HEK293 (cell line): ENCODE results near the gene NDUFA8.
"Not testable (repeated sequence)": the region's sequence is repeated elsewhere in the genome, so short reads cannot be mapped to it uniquely, and the experiment has no call there.

Experiments used
- CTCF ChIA-PET: fragments of 350-600 bp; formaldehyde crosslinking; extraction: SDS; loops from one replicate; lab custom pipeline; 2021; ENCODE audit warnings: antibody characterized with exemption; lab: Yijun Ruan, JAX
- POLR2A ChIA-PET: fragments of 300-600 bp; formaldehyde crosslinking; extraction: SDS; loops from one replicate; lab custom pipeline; 2020; ENCODE audit warnings: antibody characterized with exemption, inconsistent platforms; lab: Yijun Ruan, JAX
- H3K27ac ChIP-seq: fragments of 200-500 bp; sonication (Bioruptor generic); 2 replicates; pipeline ENCODE4 v1.5.1; 2014; ENCODE audit warnings: low read depth, low read length, control low read depth, inconsistent platforms; ENCODE audit errors: extremely low read depth
- H3K36me3 ChIP-seq, 2 experiments: fragments of 200-500 bp in 1 of 2; sonication (Bioruptor generic) in 1 of 2; 1 replicate in 1 of 2; 2 replicates in 1 of 2; pipeline ENCODE4 v1.5.1; 2014 to 2017; ENCODE audit warnings: inconsistent platforms in 2 of 2, low read length in 2 of 2; ENCODE audit not compliant: control insufficient read depth in 2 of 2, insufficient read depth in 1 of 2
- H3K4me1 ChIP-seq: fragments of 200-500 bp; sonication (Bioruptor generic); 2 replicates; pipeline ENCODE4 v1.5.1; 2014; ENCODE audit warnings: mild to moderate bottlenecking, low read length, inconsistent platforms; ENCODE audit not compliant: control insufficient read depth, insufficient read depth
- H3K4me3 ChIP-seq: 2 replicates; pipeline ENCODE4 v1.5.1; 2011; ENCODE audit warnings: low read depth, mild to moderate bottlenecking, control low read depth, low read length, moderate library complexity
- H3K9me3 ChIP-seq: fragments of 200-500 bp; sonication (Bioruptor generic); 2 replicates; pipeline ENCODE4 v1.5.1; 2014; ENCODE audit warnings: low read depth, low read length, inconsistent platforms; ENCODE audit not compliant: control insufficient read depth, insufficient read depth
- BCL6B ChIP-seq: fragments of 450-650 bp; formaldehyde crosslinking; IDR thresholded peaks from 2 replicates; pipeline ENCODE4 v1.5.1; 2017; ENCODE audit warnings: missing biosample characterization, missing genetic modification characterization
- KLF8 ChIP-seq: fragments of 450-650 bp; formaldehyde crosslinking; IDR thresholded peaks from 2 replicates; pipeline ENCODE4 v1.5.1; 2016; ENCODE audit warnings: missing biosample characterization, missing genetic modification characterization
- PRDM10 ChIP-seq: fragments of 450-650 bp; formaldehyde crosslinking; IDR thresholded peaks from 2 replicates; pipeline ENCODE4 v1.5.1; 2016; ENCODE audit warnings: missing biosample characterization, missing genetic modification characterization
- RBAK ChIP-seq: fragments of 450-650 bp; formaldehyde crosslinking; IDR thresholded peaks from 2 replicates; pipeline ENCODE4 v1.5.1; 2016; ENCODE audit warnings: missing biosample characterization, missing genetic modification characterization
- WT1 ChIP-seq: fragments of 450-650 bp; formaldehyde crosslinking; IDR thresholded peaks from 2 replicates; pipeline ENCODE4 v1.5.1; 2016; ENCODE audit warnings: missing biosample characterization, missing genetic modification characterization
- ZBTB17 ChIP-seq: fragments of 450-650 bp; formaldehyde crosslinking; IDR thresholded peaks from 2 replicates; pipeline ENCODE4 v1.5.1; 2016; ENCODE audit warnings: missing biosample characterization, missing genetic modification characterization
- ZNF169 ChIP-seq: fragments of 450-650 bp; formaldehyde crosslinking; IDR thresholded peaks from 2 replicates; pipeline ENCODE4 v1.5.1; 2016; ENCODE audit warnings: missing biosample characterization, missing genetic modification characterization
- ZNF24 ChIP-seq: fragments of 450-650 bp; formaldehyde crosslinking; IDR thresholded peaks from 2 replicates; pipeline ENCODE4 v1.5.1; 2016; ENCODE audit warnings: missing biosample characterization, missing genetic modification characterization
- ZNF248 ChIP-seq: fragments of 450-650 bp; formaldehyde crosslinking; IDR thresholded peaks from 2 replicates; pipeline ENCODE4 v1.5.1; 2017; ENCODE audit warnings: missing biosample characterization, missing genetic modification characterization
- ZNF26 ChIP-seq: fragments of 450-650 bp; formaldehyde crosslinking; IDR thresholded peaks from 2 replicates; pipeline ENCODE4 v1.5.1; 2016; ENCODE audit warnings: missing biosample characterization, missing genetic modification characterization
- ZNF335 ChIP-seq: fragments of 450-650 bp; formaldehyde crosslinking; conservative IDR thresholded peaks from 2 replicates; pipeline ENCODE4 v1.5.1; 2016; ENCODE audit warnings: missing biosample characterization, missing genetic modification characterization
- ZNF350 ChIP-seq: fragments of 450-650 bp; formaldehyde crosslinking; IDR thresholded peaks from 2 replicates; pipeline ENCODE4 v1.5.0; 2017; ENCODE audit warnings: missing biosample characterization, mild to moderate bottlenecking, missing genetic modification characterization
- ZNF488 ChIP-seq: fragments of 450-650 bp; formaldehyde crosslinking; IDR thresholded peaks from 2 replicates; pipeline ENCODE4 v1.5.1; 2016; ENCODE audit warnings: missing biosample characterization, missing genetic modification characterization
- ZNF768 ChIP-seq: fragments of 450-650 bp; formaldehyde crosslinking; IDR thresholded peaks from 2 replicates; pipeline ENCODE4 v1.5.1; 2018; ENCODE audit warnings: missing biosample characterization, mild to moderate bottlenecking, missing genetic modification characterization
- ZNF776 ChIP-seq: fragments of 450-650 bp; formaldehyde crosslinking; IDR thresholded peaks from 2 replicates; pipeline ENCODE4 v1.5.0; 2017; ENCODE audit warnings: missing biosample characterization, missing genetic modification characterization, borderline replicate concordance
- ZSCAN23 ChIP-seq: fragments of 450-650 bp; formaldehyde crosslinking; IDR thresholded peaks from 2 replicates; pipeline ENCODE4 v1.5.1; 2016; ENCODE audit warnings: missing biosample characterization, missing genetic modification characterization

NDUFA8 gene

GRCh38 chr9:122119166-122119521 lies 40.4 kb downstream of the NDUFA8 start:
- H3K27ac ChIP-seq, result no peak overlapping the region
- POLR2A ChIA-PET, result no interaction called here
- H3K4me1 ChIP-seq, result no peaks in the 10 kb centered on the region
- no peak overlapping the region for H3K4me3 ChIP-seq
- H3K36me3 ChIP-seq, result no peaks in the 10 kb centered on the region
- TF ChIP-seq ZNF488 (tag by site-specific recombination), result no peak
- TF ChIP-seq, all 188 proteins: peak for 0
- H3K9me3 ChIP-seq, result no peaks in the 10 kb centered on the region
- CTCF ChIA-PET, result interaction anchor here (1.2 to 12.1 kb wide), 3 partner anchors 9 to 230 kb away, joined by 3 to 473 read pairs (median 371); partner anchors contain the start of gene TTLL11

- Histone ChIP-seq H3K4me1 (no peaks in the 10 kb centered on the region), H3K36me3 (no peaks in the 10 kb centered on the region)
- CTCF ChIA-PET, result interaction anchor here (8.4 to 12.1 kb wide), 2 partner anchors 23 to 231 kb away, joined by 371 to 473 read pairs; partner anchors contain the start of gene TTLL11
- POLR2A ChIA-PET, result no interaction called here
- peak; percentile 80; the same call in 1 of the 2 replicates for TF ChIP-seq ZNF768 (tag by site-specific recombination)
- TF ChIP-seq KLF8 (tag by site-specific recombination), result no peak
- TF ChIP-seq, all 188 proteins: peak for 1
- no peaks in the 10 kb centered on the region for H3K9me3 ChIP-seq
- H3K27ac ChIP-seq, result no peak overlapping the region
- H3K4me3 ChIP-seq, result no peak overlapping the region
Measured at GRCh38 chr9:122118343-122119165, 41.0 kb downstream of the NDUFA8 start.

GRCh38 chr9:122117241-122117640 lies 42.3 kb downstream of the NDUFA8 start:
- H3K4me3 ChIP-seq, H3K36me3 ChIP-seq, H3K27ac ChIP-seq, H3K9me3 ChIP-seq, POLR2A ChIA-PET, H3K4me1 ChIP-seq: not testable (repeated sequence)
- CTCF ChIA-PET, result interaction anchor here (2.0 to 3.3 kb wide), 3 partner anchors 18 to 234 kb away, joined by 8 to 23 read pairs (median 11); no protein-coding TSS in a partner anchor

GRCh38 chr9:122116448-122117173 lies 43.0 kb downstream of the NDUFA8 start:
- no peaks in the 10 kb centered on the region for H3K36me3 ChIP-seq
- H3K9me3 ChIP-seq, result no peaks in the 10 kb centered on the region
- TF ChIP-seq BCL6B (tag by site-specific recombination), result no peak
- TF ChIP-seq ZNF169 (tag by site-specific recombination), result no peak
- TF ChIP-seq ZNF26 (tag by site-specific recombination), result no peak
- TF ChIP-seq ZNF24 (tag by site-specific recombination), result no peak
- no peak for TF ChIP-seq ZNF776
- no peak for TF ChIP-seq ZNF350 (tag by site-specific recombination)
- TF ChIP-seq ZSCAN23 (tag by site-specific recombination), result no peak
- TF ChIP-seq PRDM10 (tag by site-specific recombination), result no peak
- no peak for TF ChIP-seq ZNF335 (tag by site-specific recombination)
- no peak for TF ChIP-seq ZBTB17 (tag by site-specific recombination)
- TF ChIP-seq RBAK (tag by site-specific recombination), result no peak
- TF ChIP-seq WT1 (tag by site-specific recombination), result no peak
- no peak for TF ChIP-seq ZNF248 (tag by site-specific recombination)
- no peaks in the 10 kb centered on the region for H3K4me1 ChIP-seq
- H3K27ac ChIP-seq, result no peak overlapping the region
- CTCF ChIA-PET, result interaction anchor here (0.6 to 6.5 kb wide), 7 partner anchors 6 to 234 kb away, joined by 3 to 59 read pairs (median 9); no protein-coding TSS in a partner anchor
- POLR2A ChIA-PET, result no interaction called here
- no peak overlapping the region for H3K4me3 ChIP-seq
